ENCODE measurements around the gene EIF4E2. TPM values are rescaled to one million over a fixed set of nuclear protein-coding genes. Genes with fewer than 3 reads are reported as not detected.

The EIF4E2 gene
- total RNA-seq, 2 donors from 2014 or later = 12.2 to 17.4 TPM

GRCh38 chr2:232520489-232520888 is 30.0 kb upstream of the EIF4E2 start:
- H3K27me3 ChIP-seq = peaks cover 0 to 34% of the 10 kb centered on the region in 2 donors
- no peaks in the 10 kb centered on the region for H3K36me3 ChIP-seq (replicated peaks in 1 of 2; ENCODE audit: insufficient read depth in 1 of 2, low read depth in 2 of 2)
- H3K4me3 ChIP-seq = no peak overlapping the region
- TF ChIP-seq POLR2A (IDR thresholded peaks at IDR 0.05) (no peak), CTCF (IDR thresholded peaks at IDR 0.05) (no peak)
- intact Hi-C loops (cut with DNase I) = loop anchor here (5.0 to 10.0 kb wide), 2 partner anchors 73 to 616 kb away; no protein-coding TSS in a partner anchor
- no peaks in the 10 kb centered on the region for H3K9me3 ChIP-seq
- H3K4me1 ChIP-seq = peaks cover 29% of the 10 kb centered on the region
- no peak for ATAC-seq
- H3K27ac ChIP-seq = no peak overlapping the region
- WGBS, 2 donors = 61 to 69% methylated on average over 14 to 15 of the region's 15 CpGs
- no peak for DNase-seq

- no peaks in the 10 kb centered on the region for H3K9me3 ChIP-seq
- DNase-seq = no peak
- ATAC-seq = no peak
- intact Hi-C loops (cut with DNase I) = loop anchor here (5.0 to 10.0 kb wide), 2 partner anchors 74 to 616 kb away; no protein-coding TSS in a partner anchor
- H3K27ac ChIP-seq = no peak overlapping the region
- H3K27me3 ChIP-seq = peaks cover 0 to 34% of the 10 kb centered on the region in 2 donors
- H3K4me1 ChIP-seq = peaks cover 31% of the 10 kb centered on the region
- 77 to 83% methylated on average over 13 to 14 of the region's 14 CpGs for WGBS, 2 donors
- no peaks in the 10 kb centered on the region for H3K36me3 ChIP-seq (replicated peaks in 1 of 2; ENCODE audit: insufficient read depth in 1 of 2, low read depth in 2 of 2)
- H3K4me3 ChIP-seq = no peak overlapping the region
- no peak for TF ChIP-seq POLR2A (IDR thresholded peaks at IDR 0.05)
- no peak for TF ChIP-seq CTCF (IDR thresholded peaks at IDR 0.05)
Observed at GRCh38 chr2:232521098-232521497, 29.4 kb upstream of the EIF4E2 start.

- Histone ChIP-seq H3K9me3 (no peaks in the 10 kb centered on the region), H3K27ac (no peak overlapping the region), H3K36me3 (replicated peaks in 1 of 2; ENCODE audit: insufficient read depth in 1 of 2, low read depth in 2 of 2) (no peaks in the 10 kb centered on the region), H3K4me3 (no peak overlapping the region), H3K27me3 (peaks cover 0 to 34% of the 10 kb centered on the region in 2 donors), H3K4me1 (peaks cover 31% of the 10 kb centered on the region)
- intact Hi-C loops (cut with DNase I) = loop anchor here (5.0 to 10.0 kb wide), 2 partner anchors 75 to 617 kb away; no protein-coding TSS in a partner anchor
- peak; percentile 40 to 73 (median 64) for DNase-seq
- TF ChIP-seq POLR2A (IDR thresholded peaks at IDR 0.05) (no peak), CTCF (IDR thresholded peaks at IDR 0.05) (peak; percentile 45 to 97 (median 80))
- WGBS, 2 donors = 4 to 5% methylated on average over 18 to 61 of the region's 66 CpGs
- peak; percentile 57 for ATAC-seq
Observed at GRCh38 chr2:232521959-232522622, 28.4 kb upstream of the EIF4E2 start.

GRCh38 chr2:232522623-232523401 is 27.7 kb upstream of the EIF4E2 start:
- ATAC-seq (no peak), DNase-seq (no peak)
- peaks cover 0 to 34% of the 10 kb centered on the region in 2 donors for H3K27me3 ChIP-seq
- H3K4me3 ChIP-seq = no peak overlapping the region
- H3K27ac ChIP-seq = no peak overlapping the region
- intact Hi-C loops (cut with DNase I) = loop anchor here (5.0 to 10.0 kb wide), 2 partner anchors 76 to 618 kb away; no protein-coding TSS in a partner anchor
- no peaks in the 10 kb centered on the region for H3K9me3 ChIP-seq
- peaks cover 31% of the 10 kb centered on the region for H3K4me1 ChIP-seq
- TF ChIP-seq POLR2A (IDR thresholded peaks at IDR 0.05) (no peak), CTCF (IDR thresholded peaks at IDR 0.05) (no peak)
- H3K36me3 ChIP-seq (replicated peaks in 1 of 2; ENCODE audit: insufficient read depth in 1 of 2, low read depth in 2 of 2) = no peaks in the 10 kb centered on the region
- 2 to 15% methylated on average over 8 to 46 of the region's 46 CpGs for WGBS, 2 donors
